ENCODE data around the gene TEC. TPM values are rescaled to one million over a fixed set of nuclear protein-coding genes. Genes with fewer than 3 reads are reported as not detected.
"Not testable (repeated sequence)": the region's sequence is repeated elsewhere in the genome, so short reads cannot be mapped to it uniquely, and the experiment has no call there.

Gene TEC
- total and polyA plus RNA-seq, 2 experiments from 2014 or later = 3.2 to 4.0 TPM

- Histone ChIP-seq H3K4me1 (ENCODE audit: low read depth) (no peaks in the 10 kb centered on the region), H3K4me3 (no peak overlapping the region), H3K9me3 (ENCODE audit: low read depth) (no peaks in the 10 kb centered on the region), H3K36me3 (no peaks in the 10 kb centered on the region), H3K27me3 (no peaks in the 10 kb centered on the region), H3K27ac (no peak overlapping the region)
- DNase-seq (ENCODE audit: low read depth in 1 of 2, low spot score in 1 of 2) = no peak
- no peak for TF ChIP-seq CTCF (IDR thresholded peaks at IDR 0.05; ENCODE audit: low read depth, low read length)
These were observed 47.1 kb downstream of the TEC start for GRCh38 chr4:48222491-48222890.

GRCh38 chr4:48219430-48219829 lies 50.2 kb downstream of the TEC start:
- not testable (repeated sequence) for H3K9me3 ChIP-seq (ENCODE audit: low read depth); H3K36me3 ChIP-seq; H3K4me3 ChIP-seq; H3K27me3 ChIP-seq; DNase-seq (ENCODE audit: low read depth in 1 of 2, low spot score in 1 of 2); H3K4me1 ChIP-seq (ENCODE audit: low read depth); H3K27ac ChIP-seq

DNA sequence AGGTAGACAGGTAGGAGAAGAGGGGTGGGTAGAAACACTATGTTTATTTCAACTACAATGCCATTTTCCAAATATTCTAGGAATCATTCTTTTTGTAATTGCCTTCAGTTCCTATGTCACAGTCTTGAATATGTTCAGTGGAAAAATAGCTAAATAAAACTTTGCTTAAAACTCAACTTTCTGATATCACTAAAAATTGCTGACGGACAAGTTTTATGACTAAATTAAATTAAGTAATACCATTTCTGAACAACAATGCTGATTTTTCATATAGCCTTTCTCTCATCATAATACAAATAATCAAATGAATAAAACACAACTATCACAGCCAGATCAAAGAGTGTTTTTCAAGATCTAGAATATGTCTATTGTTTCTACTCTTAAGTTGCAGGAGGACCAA lies 53.1 kb downstream of the TEC start:
- no peak overlapping the region for H3K4me3 ChIP-seq

GRCh38 chr4:48215977-48216376 lies 53.7 kb downstream of the TEC start:
- Histone ChIP-seq H3K27ac (no peak overlapping the region), H3K9me3 (ENCODE audit: low read depth) (no peaks in the 10 kb centered on the region)
- TF ChIP-seq CTCF (IDR thresholded peaks at IDR 0.05; ENCODE audit: low read depth, low read length) = no peak

More for the DNA sequence above, 53.1 kb downstream of the TEC start:
- Histone ChIP-seq H3K36me3 (no peaks in the 10 kb centered on the region), H3K9me3 (ENCODE audit: low read depth) (no peaks in the 10 kb centered on the region), H3K27ac (no peak overlapping the region), H3K27me3 (no peaks in the 10 kb centered on the region), H3K4me1 (ENCODE audit: low read depth) (no peaks in the 10 kb centered on the region)
- no peak for TF ChIP-seq CTCF (IDR thresholded peaks at IDR 0.05; ENCODE audit: low read depth, low read length)
- DNase-seq (ENCODE audit: low read depth in 1 of 2, low spot score in 1 of 2) = no peak

DNA sequence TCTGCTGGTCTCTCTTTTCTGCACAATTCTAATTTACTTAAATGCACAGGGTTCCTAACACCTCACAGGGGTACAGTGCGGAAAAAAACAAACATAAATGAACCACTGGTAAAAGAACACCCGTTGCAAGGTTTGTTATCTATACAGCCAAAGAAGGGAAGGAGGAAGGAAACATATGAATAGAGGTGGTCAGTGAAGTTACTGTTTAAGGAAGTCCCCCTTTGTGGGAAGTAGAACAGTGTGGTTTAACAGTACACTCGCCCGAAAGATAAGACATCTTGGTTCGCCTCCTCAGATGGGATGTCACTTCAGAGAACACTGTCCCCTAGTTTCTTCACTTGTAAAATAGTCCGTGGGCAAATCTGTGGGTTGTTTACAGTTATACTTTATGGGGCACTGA lies 57.5 kb downstream of the TEC start:
- no peak for DNase-seq (ENCODE audit: low read depth in 1 of 2, low spot score in 1 of 2)
- Histone ChIP-seq H3K27me3 (no peaks in the 10 kb centered on the region), H3K36me3 (no peaks in the 10 kb centered on the region), H3K27ac (no peak overlapping the region), H3K9me3 (ENCODE audit: low read depth) (no peaks in the 10 kb centered on the region), H3K4me1 (ENCODE audit: low read depth) (no peaks in the 10 kb centered on the region), H3K4me3 (no peak overlapping the region)
- no peak for TF ChIP-seq CTCF (IDR thresholded peaks at IDR 0.05; ENCODE audit: low read depth, low read length)

More at GRCh38 chr4:48215977-48216376, 53.7 kb downstream of the TEC start:
- DNase-seq (ENCODE audit: low read depth in 1 of 2, low spot score in 1 of 2) = no peak
- H3K4me3 ChIP-seq = no peak overlapping the region
- H3K4me1 ChIP-seq (ENCODE audit: low read depth) = no peaks in the 10 kb centered on the region
- no peaks in the 10 kb centered on the region for H3K36me3 ChIP-seq
- H3K27me3 ChIP-seq = no peaks in the 10 kb centered on the region

GRCh38 chr4:48210966-48211328 lies 58.7 kb downstream of the TEC start:
- TF ChIP-seq CTCF (IDR thresholded peaks at IDR 0.05; ENCODE audit: low read depth, low read length) = no peak
- no peak for DNase-seq (ENCODE audit: low read depth in 1 of 2, low spot score in 1 of 2)
- Histone ChIP-seq H3K27me3 (no peaks in the 10 kb centered on the region), H3K36me3 (no peaks in the 10 kb centered on the region), H3K9me3 (ENCODE audit: low read depth) (no peaks in the 10 kb centered on the region), H3K27ac (no peak overlapping the region), H3K4me1 (ENCODE audit: low read depth) (no peaks in the 10 kb centered on the region), H3K4me3 (no peak overlapping the region)
